ENCODE results near the gene CBLIF.
A peak's percentile ranks its signal among the peaks of the same experiment; 100 is the strongest.

- TF ChIP-seq CTCF (IDR thresholded peaks at IDR 0.05) (peak; percentile 78), POLR2AphosphoS5 (IDR thresholded peaks at IDR 0.05; ENCODE audit: low read depth, low read length) (no peak), TCF7L2 (IDR thresholded peaks at IDR 0.05; ENCODE audit: low read depth, low read length) (no peak), REST (IDR thresholded peaks at IDR 0.05; ENCODE audit: insufficient read depth in 1 of 2, low read depth in 2 of 2, low read length in 1 of 2) (no peak)
Observed at GRCh38 chr11:59822989-59823566, 22.2 kb downstream of the CBLIF start.
